MM.1S (cell line): ENCODE measurements around the gene SH3RF1.

Experiments used
- DNase-seq: peaks from one replicate; pipeline ENCODE4 v3.0.0-alpha.2; 2015
- H2AFZ ChIP-seq: fragments of 300-600 bp; sonication (generic); 2 replicates; pipeline ENCODE4 v1.6.0; 2016; ENCODE audit warnings: antibody characterized with exemption, low read length
- H3F3A ChIP-seq: fragments of 300-600 bp; sonication (generic); 2 replicates; pipeline ENCODE4 v1.6.1; 2016; ENCODE audit warnings: mild to moderate bottlenecking, antibody characterized with exemption, low read length, moderate library complexity, mixed read lengths; ENCODE audit not compliant: insufficient read depth
- H3K27ac ChIP-seq: fragments of 300-600 bp; sonication (generic); 2 replicates; pipeline ENCODE4 v1.5.1; 2016; ENCODE audit warnings: mild to moderate bottlenecking, low read length
- H3K27me3 ChIP-seq: fragments of 300-600 bp; sonication (generic); replicated peaks from 2 replicates; pipeline ENCODE4 v1.6.0; 2016; ENCODE audit warnings: low read length; ENCODE audit not compliant: insufficient read depth
- H3K36me3 ChIP-seq: fragments of 300-600 bp; sonication (generic); replicated peaks from 2 replicates; pipeline ENCODE4 v1.6.1; 2016; ENCODE audit warnings: mild to moderate bottlenecking, low read length, mixed read lengths; ENCODE audit not compliant: insufficient read depth
- H3K4me1 ChIP-seq: fragments of 300-600 bp; sonication (generic); 2 replicates; pipeline ENCODE4 v1.6.1; 2016; ENCODE audit warnings: low read length, mixed read lengths
- H3K4me2 ChIP-seq: fragments of 300-600 bp; sonication (generic); 2 replicates; pipeline ENCODE4 v1.6.0; 2016; ENCODE audit warnings: low read depth, low read length
- H3K4me3 ChIP-seq: fragments of 300-600 bp; sonication (generic); 2 replicates; pipeline ENCODE4 v1.5.1; 2016; ENCODE audit warnings: low read length, mixed read lengths
- H3K79me2 ChIP-seq: fragments of 300-600 bp; sonication (generic); 2 replicates; pipeline ENCODE4 v1.6.1; 2016; ENCODE audit warnings: mixed run types, low read length, mixed read lengths
- H3K9ac ChIP-seq: fragments of 300-600 bp; sonication (generic); 2 replicates; pipeline ENCODE4 v1.6.1; 2016; ENCODE audit warnings: low read length, mixed read lengths
- H3K9me2 ChIP-seq: fragments of 300-600 bp; sonication (generic); replicated peaks from 2 replicates; pipeline ENCODE4 v1.6.1; 2016; ENCODE audit warnings: mild to moderate bottlenecking, low read length, mixed read lengths; ENCODE audit not compliant: insufficient read depth
- H3K9me3 ChIP-seq: fragments of 300-600 bp; sonication (generic); replicated peaks from 2 replicates; pipeline ENCODE4 v1.6.1; 2016; ENCODE audit warnings: mild to moderate bottlenecking, low read length, mixed read lengths; ENCODE audit not compliant: insufficient read depth
- H4K20me1 ChIP-seq: fragments of 300-600 bp; sonication (generic); 2 replicates; pipeline ENCODE4 v1.6.1; 2016; ENCODE audit warnings: mild to moderate bottlenecking, low read length, moderate library complexity, mixed read lengths; ENCODE audit not compliant: insufficient read depth
- EZH2 ChIP-seq: fragments of 300-600 bp; sonication (generic); optimal IDR thresholded peaks from 2 replicates; pipeline ENCODE3; 2017; ENCODE audit warnings: low read depth, mild to moderate bottlenecking, antibody characterized with exemption, low read length, mixed read lengths
- EZH2phosphoT487 ChIP-seq: fragments of 300-600 bp; sonication (generic); IDR thresholded peaks from 2 replicates; pipeline ENCODE4 v1.6.1; 2018; ENCODE audit warnings: antibody characterized with exemption, low read length
- TF ChIP-seq, protein P1 (sequence below): fragments of 300-600 bp; sonication (generic); IDR thresholded peaks from 2 replicates; pipeline ENCODE4 v1.5.1; 2016; ENCODE audit warnings: antibody characterized with exemption, low read length, mixed read lengths

The SH3RF1 gene

DNA sequence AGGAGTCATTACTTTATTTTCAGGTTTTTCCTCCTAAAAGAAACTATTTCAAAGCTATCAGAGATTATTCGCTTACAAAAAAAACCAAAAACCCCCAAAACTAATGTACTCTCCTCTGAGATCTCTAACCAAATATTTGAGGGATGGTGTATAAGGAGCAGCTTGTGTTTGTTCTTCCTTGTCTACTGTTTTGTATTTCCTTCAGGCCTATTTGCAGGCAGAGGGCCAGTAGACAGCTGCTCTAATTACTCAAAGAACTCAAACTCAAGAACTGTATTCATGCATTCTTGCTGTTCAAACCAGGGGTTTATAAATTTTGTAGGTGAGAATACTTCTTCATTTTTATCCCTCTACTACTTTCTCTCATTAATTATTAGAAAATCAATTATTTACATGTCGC is 51.3 kb downstream of the SH3RF1 start:
- Histone ChIP-seq H3K27me3 (no peaks in the 10 kb centered on the region), H3K9me2 (no peaks in the 10 kb centered on the region), H3K4me2 (no peak overlapping the region), H3K4me3 (no peak overlapping the region), H3K79me2 (no peaks in the 10 kb centered on the region), H3K9me3 (no peaks in the 10 kb centered on the region), H3K36me3 (no peaks in the 10 kb centered on the region), H3K4me1 (no peaks in the 10 kb centered on the region), H3K9ac (no peak overlapping the region), H3K27ac (no peak overlapping the region), H2AFZ (no peak overlapping the region), H3F3A (no peaks in the 10 kb centered on the region), H4K20me1 (no peaks in the 10 kb centered on the region)
- TF ChIP-seq EZH2phosphoT487 = no peak
- TF ChIP-seq EZH2 = no peak
- TF ChIP-seq, protein P1, sequence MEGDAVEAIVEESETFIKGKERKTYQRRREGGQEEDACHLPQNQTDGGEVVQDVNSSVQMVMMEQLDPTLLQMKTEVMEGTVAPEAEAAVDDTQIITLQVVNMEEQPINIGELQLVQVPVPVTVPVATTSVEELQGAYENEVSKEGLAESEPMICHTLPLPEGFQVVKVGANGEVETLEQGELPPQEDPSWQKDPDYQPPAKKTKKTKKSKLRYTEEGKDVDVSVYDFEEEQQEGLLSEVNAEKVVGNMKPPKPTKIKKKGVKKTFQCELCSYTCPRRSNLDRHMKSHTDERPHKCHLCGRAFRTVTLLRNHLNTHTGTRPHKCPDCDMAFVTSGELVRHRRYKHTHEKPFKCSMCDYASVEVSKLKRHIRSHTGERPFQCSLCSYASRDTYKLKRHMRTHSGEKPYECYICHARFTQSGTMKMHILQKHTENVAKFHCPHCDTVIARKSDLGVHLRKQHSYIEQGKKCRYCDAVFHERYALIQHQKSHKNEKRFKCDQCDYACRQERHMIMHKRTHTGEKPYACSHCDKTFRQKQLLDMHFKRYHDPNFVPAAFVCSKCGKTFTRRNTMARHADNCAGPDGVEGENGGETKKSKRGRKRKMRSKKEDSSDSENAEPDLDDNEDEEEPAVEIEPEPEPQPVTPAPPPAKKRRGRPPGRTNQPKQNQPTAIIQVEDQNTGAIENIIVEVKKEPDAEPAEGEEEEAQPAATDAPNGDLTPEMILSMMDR = no peak
- DNase-seq = no peak

DNA sequence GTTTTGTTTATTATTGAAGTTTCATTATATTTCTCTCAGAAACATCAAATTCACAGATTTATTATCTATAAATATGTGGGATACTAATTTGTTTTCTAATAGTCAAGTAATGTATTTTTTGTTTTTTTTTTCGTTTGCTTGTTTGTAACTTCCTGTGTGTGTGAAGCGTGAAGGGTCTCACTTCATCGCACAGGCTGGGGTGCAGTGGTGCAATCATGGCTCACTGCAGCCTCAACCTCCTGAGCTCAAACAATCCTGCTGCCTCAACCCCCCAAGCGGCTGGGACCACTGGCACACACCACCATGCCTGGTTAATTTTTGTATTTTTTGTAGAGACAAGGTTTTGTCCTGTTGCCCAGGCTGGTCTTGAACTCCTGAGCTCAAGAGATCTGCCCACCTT is 55.1 kb downstream of the SH3RF1 start:
- no peaks in the 10 kb centered on the region for H3K79me2 ChIP-seq
- no peaks in the 10 kb centered on the region for H3K27me3 ChIP-seq
- no peak for TF ChIP-seq EZH2
- TF ChIP-seq EZH2phosphoT487 = no peak
- TF ChIP-seq, protein P1 = no peak
- no peaks in the 10 kb centered on the region for H3K9me3 ChIP-seq
- no peaks in the 10 kb centered on the region for H3K4me1 ChIP-seq
- no peak overlapping the region for H3K4me3 ChIP-seq
- H3K9ac ChIP-seq = no peak overlapping the region
- no peak overlapping the region for H3K4me2 ChIP-seq
- H2AFZ ChIP-seq = no peak overlapping the region
- no peak overlapping the region for H3K27ac ChIP-seq
- H4K20me1 ChIP-seq = no peaks in the 10 kb centered on the region
- no peaks in the 10 kb centered on the region for H3K9me2 ChIP-seq
- H3K36me3 ChIP-seq = no peaks in the 10 kb centered on the region
- no peaks in the 10 kb centered on the region for H3F3A ChIP-seq
- no peak for DNase-seq

DNA sequence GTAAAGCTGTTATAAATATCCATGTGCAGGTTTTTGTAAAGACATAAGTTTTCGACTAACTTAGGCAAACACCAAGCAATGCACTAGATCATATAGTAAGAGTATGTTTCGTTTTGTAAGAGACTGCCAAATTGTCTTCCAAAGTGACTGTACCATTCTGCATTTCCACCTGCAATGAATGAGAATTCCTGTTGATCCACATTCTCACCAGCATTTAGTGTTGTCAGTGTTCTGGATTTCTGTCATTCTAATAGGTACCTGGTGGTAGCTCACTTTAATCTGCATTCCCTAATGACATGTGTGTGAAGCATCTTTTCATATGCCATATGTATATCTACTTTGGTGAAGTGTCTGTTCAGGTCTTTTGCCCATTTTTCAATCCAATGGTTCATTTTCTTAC is 57.8 kb downstream of the SH3RF1 start:
- H3K4me2 ChIP-seq = no peak overlapping the region
- no peaks in the 10 kb centered on the region for H3K4me1 ChIP-seq
- H2AFZ ChIP-seq = no peak overlapping the region
- H3K9me3 ChIP-seq = no peaks in the 10 kb centered on the region
- TF ChIP-seq EZH2phosphoT487 (no peak), EZH2 (no peak)
- TF ChIP-seq, protein P1 = no peak
- H3K9ac ChIP-seq = no peak overlapping the region
- no peaks in the 10 kb centered on the region for H3K9me2 ChIP-seq
- H3K27ac ChIP-seq = no peak overlapping the region
- H3K27me3 ChIP-seq = no peaks in the 10 kb centered on the region
- H3K79me2 ChIP-seq = no peaks in the 10 kb centered on the region
- no peaks in the 10 kb centered on the region for H3K36me3 ChIP-seq
- DNase-seq = no peak
- no peaks in the 10 kb centered on the region for H4K20me1 ChIP-seq
- H3K4me3 ChIP-seq = no peak overlapping the region
- no peaks in the 10 kb centered on the region for H3F3A ChIP-seq
